Measurements from ENCODE around the gene NAV3. TPM values are rescaled to one million over a fixed set of nuclear protein-coding genes. Genes with fewer than 3 reads are reported as not detected.

The NAV3 gene
- total and polyA plus RNA-seq, 5 donors: 2.0 to 6.8 (median 4.4) TPM

- Histone ChIP-seq H3K27me3 (ENCODE audit: control insufficient read depth, insufficient read depth) (no peaks in the 10 kb centered on the region), H3K4me1 (ENCODE audit: control insufficient read depth, insufficient read depth, low read length) (no peaks in the 10 kb centered on the region), H3K9me3 (ENCODE audit: control insufficient read depth, low read length) (no peaks in the 10 kb centered on the region), H3K4me3 (ENCODE audit: low read length) (no peak overlapping the region), H3K27ac (ENCODE audit: low read length) (no peak overlapping the region)
- intact Hi-C loops (cut with DNase I): no loop called here
- ATAC-seq: no peak
- WGBS: 83% methylated on average over 2 of the region's 2 CpGs
- no peak for DNase-seq
Measured at GRCh38 chr12:78192979-78193378, 362.3 kb downstream of the NAV3 start.

GRCh38 chr12:78194448-78194847 lies 363.8 kb downstream of the NAV3 start:
- DNase-seq: no peak
- no peak for ATAC-seq
- no peaks in the 10 kb centered on the region for H3K27me3 ChIP-seq (ENCODE audit: control insufficient read depth, insufficient read depth)
- H3K27ac ChIP-seq (ENCODE audit: low read length): no peak overlapping the region
- no peaks in the 10 kb centered on the region for H3K4me1 ChIP-seq (ENCODE audit: control insufficient read depth, insufficient read depth, low read length)
- no peaks in the 10 kb centered on the region for H3K9me3 ChIP-seq (ENCODE audit: control insufficient read depth, low read length)
- intact Hi-C loops (cut with DNase I): no loop called here
- no peak overlapping the region for H3K4me3 ChIP-seq (ENCODE audit: low read length)
- WGBS: 37% methylated on average over 3 of the region's 3 CpGs

- Histone ChIP-seq H3K27me3 (ENCODE audit: control insufficient read depth, insufficient read depth) (no peaks in the 10 kb centered on the region), H3K4me1 (ENCODE audit: control insufficient read depth, insufficient read depth, low read length) (no peaks in the 10 kb centered on the region), H3K4me3 (ENCODE audit: low read length) (no peak overlapping the region), H3K27ac (ENCODE audit: low read length) (no peak overlapping the region), H3K9me3 (ENCODE audit: control insufficient read depth, low read length) (no peaks in the 10 kb centered on the region)
- intact Hi-C loops (cut with DNase I): no loop called here
- WGBS: 69% methylated on average over 1 of the region's 1 CpG
- ATAC-seq (no peak), DNase-seq (no peak)
Measured at GRCh38 chr12:78198896-78199295, 368.2 kb downstream of the NAV3 start.

GRCh38 chr12:78199926-78200325 lies 369.2 kb downstream of the NAV3 start:
- no peak overlapping the region for H3K27ac ChIP-seq (ENCODE audit: low read length)
- no peak for ATAC-seq
- intact Hi-C loops (cut with DNase I): no loop called here
- H3K9me3 ChIP-seq (ENCODE audit: control insufficient read depth, low read length): no peaks in the 10 kb centered on the region
- no peaks in the 10 kb centered on the region for H3K27me3 ChIP-seq (ENCODE audit: control insufficient read depth, insufficient read depth)
- no peak for DNase-seq
- 64% methylated on average over 1 of the region's 1 CpG for WGBS
- no peaks in the 10 kb centered on the region for H3K4me1 ChIP-seq (ENCODE audit: control insufficient read depth, insufficient read depth, low read length)
- H3K4me3 ChIP-seq (ENCODE audit: low read length): no peak overlapping the region

- no peak overlapping the region for H3K4me3 ChIP-seq (ENCODE audit: low read length)
- ATAC-seq: no peak
- intact Hi-C loops (cut with DNase I): no loop called here
- DNase-seq: no peak
- H3K4me1 ChIP-seq (ENCODE audit: control insufficient read depth, insufficient read depth, low read length): no peaks in the 10 kb centered on the region
- no peaks in the 10 kb centered on the region for H3K27me3 ChIP-seq (ENCODE audit: control insufficient read depth, insufficient read depth)
- no peaks in the 10 kb centered on the region for H3K9me3 ChIP-seq (ENCODE audit: control insufficient read depth, low read length)
- 70% methylated on average over 4 of the region's 4 CpGs for WGBS
- H3K27ac ChIP-seq (ENCODE audit: low read length): no peak overlapping the region
Measured at GRCh38 chr12:78204926-78205325, 374.2 kb downstream of the NAV3 start.

- H3K4me3 ChIP-seq (ENCODE audit: low read length): no peak overlapping the region
- H3K9me3 ChIP-seq (ENCODE audit: control insufficient read depth, low read length): no peaks in the 10 kb centered on the region
- ATAC-seq: no peak
- H3K4me1 ChIP-seq (ENCODE audit: control insufficient read depth, insufficient read depth, low read length): no peaks in the 10 kb centered on the region
- intact Hi-C loops (cut with DNase I): no loop called here
- no peak overlapping the region for H3K27ac ChIP-seq (ENCODE audit: low read length)
- no peak for DNase-seq
- WGBS: 80% methylated on average over 6 of the region's 6 CpGs
- H3K27me3 ChIP-seq (ENCODE audit: control insufficient read depth, insufficient read depth): no peaks in the 10 kb centered on the region
Measured at GRCh38 chr12:78208092-78208491, 377.4 kb downstream of the NAV3 start.

- H3K9me3 ChIP-seq (ENCODE audit: control insufficient read depth, low read length): no peaks in the 10 kb centered on the region
- ATAC-seq (peak; percentile 67 to 77), DNase-seq (peak; percentile 24 to 67 (median 65))
- no peaks in the 10 kb centered on the region for H3K4me1 ChIP-seq (ENCODE audit: control insufficient read depth, insufficient read depth, low read length)
- H3K4me3 ChIP-seq (ENCODE audit: low read length): no peak overlapping the region
- 62% methylated on average over 12 of the region's 12 CpGs for WGBS
- H3K27ac ChIP-seq (ENCODE audit: low read length): peak overlapping the region; percentile 29
- intact Hi-C loops (cut with DNase I): no loop called here
- no peaks in the 10 kb centered on the region for H3K27me3 ChIP-seq (ENCODE audit: control insufficient read depth, insufficient read depth)
Measured at GRCh38 chr12:78209846-78210505, 379.3 kb downstream of the NAV3 start.

GRCh38 chr12:78210506-78210860 lies 379.8 kb downstream of the NAV3 start:
- intact Hi-C loops (cut with DNase I): no loop called here
- DNase-seq (no peak), ATAC-seq (no peak)
- Histone ChIP-seq H3K27me3 (ENCODE audit: control insufficient read depth, insufficient read depth) (no peaks in the 10 kb centered on the region), H3K9me3 (ENCODE audit: control insufficient read depth, low read length) (no peaks in the 10 kb centered on the region), H3K4me3 (ENCODE audit: low read length) (no peak overlapping the region), H3K27ac (ENCODE audit: low read length) (no peak overlapping the region), H3K4me1 (ENCODE audit: control insufficient read depth, insufficient read depth, low read length) (no peaks in the 10 kb centered on the region)
- WGBS: 83% methylated on average over 1 of the region's 1 CpG

GRCh38 chr12:78210894-78211302 lies 380.2 kb downstream of the NAV3 start:
- WGBS: 79% methylated on average over 4 of the region's 4 CpGs
- H3K27me3 ChIP-seq (ENCODE audit: control insufficient read depth, insufficient read depth): no peaks in the 10 kb centered on the region
- no peak overlapping the region for H3K4me3 ChIP-seq (ENCODE audit: low read length)
- H3K4me1 ChIP-seq (ENCODE audit: control insufficient read depth, insufficient read depth, low read length): no peaks in the 10 kb centered on the region
- H3K9me3 ChIP-seq (ENCODE audit: control insufficient read depth, low read length): no peaks in the 10 kb centered on the region
- intact Hi-C loops (cut with DNase I): no loop called here
- DNase-seq (no peak), ATAC-seq (peak; percentile 19 to 42)
- no peak overlapping the region for H3K27ac ChIP-seq (ENCODE audit: low read length)

GRCh38 chr12:78220811-78221210 lies 390.1 kb downstream of the NAV3 start:
- Histone ChIP-seq H3K4me1 (ENCODE audit: control insufficient read depth, insufficient read depth, low read length) (no peaks in the 10 kb centered on the region), H3K9me3 (ENCODE audit: control insufficient read depth, low read length) (no peaks in the 10 kb centered on the region), H3K27ac (ENCODE audit: low read length) (no peak overlapping the region), H3K27me3 (ENCODE audit: control insufficient read depth, insufficient read depth) (no peaks in the 10 kb centered on the region), H3K4me3 (ENCODE audit: low read length) (no peak overlapping the region)
- DNase-seq: no peak
- WGBS: 85% methylated on average over 2 of the region's 2 CpGs
- ATAC-seq: no peak
- intact Hi-C loops (cut with DNase I): no loop called here

GRCh38 chr12:78224154-78224553 lies 393.5 kb downstream of the NAV3 start:
- DNase-seq (no peak), ATAC-seq (no peak)
- Histone ChIP-seq H3K4me1 (ENCODE audit: control insufficient read depth, insufficient read depth, low read length) (no peaks in the 10 kb centered on the region), H3K27ac (ENCODE audit: low read length) (no peak overlapping the region), H3K27me3 (ENCODE audit: control insufficient read depth, insufficient read depth) (no peaks in the 10 kb centered on the region), H3K4me3 (ENCODE audit: low read length) (no peak overlapping the region), H3K9me3 (ENCODE audit: control insufficient read depth, low read length) (peaks cover 3% of the 10 kb centered on the region)
- intact Hi-C loops (cut with DNase I): no loop called here
- WGBS: 66% methylated on average over 5 of the region's 5 CpGs

GRCh38 chr12:78226763-78227162 lies 396.1 kb downstream of the NAV3 start:
- intact Hi-C loops (cut with DNase I): no loop called here
- Histone ChIP-seq H3K4me3 (ENCODE audit: low read length) (no peak overlapping the region), H3K9me3 (ENCODE audit: control insufficient read depth, low read length) (peaks cover 3% of the 10 kb centered on the region), H3K27ac (ENCODE audit: low read length) (no peak overlapping the region), H3K4me1 (ENCODE audit: control insufficient read depth, insufficient read depth, low read length) (no peaks in the 10 kb centered on the region), H3K27me3 (ENCODE audit: control insufficient read depth, insufficient read depth) (no peaks in the 10 kb centered on the region)
- WGBS: 68% methylated on average over 6 of the region's 6 CpGs
- ATAC-seq: no peak
- DNase-seq: no peak

Measured in right cardiac atrium (tissue), 5 donors.